HL-60 (cell line): Measurements from ENCODE around the gene ERBB4.

Source experiments
- DNase-seq, 2 experiments: peaks; one replicate each; pipeline ENCODE4 v3.0.0-alpha.2; 2010 to 2020; ENCODE audit warnings: low read depth in 1 of 2, low spot score in 1 of 2
- H3K27ac ChIP-seq: fragments of 250-450 bp; sonication (Bioruptor Pico); replicated peaks from 2 replicates; pipeline ENCODE4 v1.5.1; 2020; ENCODE audit warnings: mild to moderate bottlenecking, moderate library complexity
- H3K27me3 ChIP-seq: fragments of 250-450 bp; sonication (Bioruptor Pico); 2 replicates; pipeline ENCODE4 v1.5.1; 2021; ENCODE audit warnings: mild to moderate bottlenecking, moderate library complexity; ENCODE audit not compliant: insufficient read depth, poor library complexity, severe bottlenecking
- H3K4me3 ChIP-seq: replicated peaks from 2 replicates; pipeline ENCODE4 v1.5.1; 2011; ENCODE audit warnings: mild to moderate bottlenecking, control low read depth, low read length; ENCODE audit not compliant: insufficient read depth
- GABPA ChIP-seq: IDR thresholded peaks from 2 replicates; pipeline ENCODE4 v1.6.1; 2012; ENCODE audit warnings: low read depth
- POLR2AphosphoS5 ChIP-seq: IDR thresholded peaks from 2 replicates; pipeline ENCODE4 v1.6.1; 2012; ENCODE audit warnings: low read depth
- SPI1 ChIP-seq: IDR thresholded peaks from 2 replicates; pipeline ENCODE4 v1.6.1; 2012; ENCODE audit warnings: low read depth, mild to moderate bottlenecking, borderline replicate concordance
- TF ChIP-seq, protein P1 (sequence below): IDR thresholded peaks from 2 replicates; pipeline ENCODE4 v1.6.1; 2012; ENCODE audit warnings: low read depth; ENCODE audit not compliant: insufficient replicate concordance
- TF ChIP-seq, protein P2 (sequence below): IDR thresholded peaks from one replicate; pipeline ENCODE4 v1.5.1; 2011; ENCODE audit warnings: low read length, control low read depth, inconsistent platforms; ENCODE audit not compliant: insufficient read depth

The ERBB4 gene

DNA sequence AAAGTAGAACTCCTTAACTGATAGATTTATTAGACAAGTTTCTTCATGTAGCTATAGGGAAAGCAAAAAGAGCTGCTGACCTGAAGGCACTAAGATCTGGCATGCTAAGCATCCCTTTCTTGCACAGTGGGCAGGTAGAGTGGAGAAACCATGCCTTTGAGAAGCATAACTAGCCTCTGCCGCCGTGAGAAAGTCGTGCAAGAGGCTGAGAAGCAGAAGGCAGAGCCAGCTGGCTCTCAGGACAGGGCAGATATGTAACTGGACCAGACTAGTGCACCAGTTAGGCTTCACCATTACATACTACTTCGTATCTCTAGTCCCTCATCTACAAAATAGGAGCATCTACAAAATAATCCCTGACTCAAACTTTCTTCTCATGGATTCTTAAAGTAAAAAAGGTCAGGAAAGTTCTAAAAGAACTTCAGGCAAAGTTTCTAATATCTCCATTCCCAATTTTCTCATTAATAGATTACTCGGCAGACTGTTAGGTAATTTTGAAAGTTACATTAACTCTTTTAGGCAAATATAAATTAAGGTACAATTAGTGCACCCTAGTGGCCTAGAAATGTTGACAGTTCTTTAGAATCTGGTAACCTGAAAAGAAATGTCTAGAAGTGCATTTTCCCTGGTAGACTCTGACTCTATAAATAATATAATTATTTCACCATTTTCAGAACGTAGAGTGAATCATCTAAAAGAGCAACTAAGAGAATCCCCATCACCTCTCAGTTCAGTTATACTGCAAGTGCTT, 10.3 kb downstream of the ERBB4 start:
- DNase-seq: no peak
- H3K27ac ChIP-seq: no peak overlapping the region
- H3K27me3 ChIP-seq: no peaks in the 10 kb centered on the region
- no peak overlapping the region for H3K4me3 ChIP-seq
- TF ChIP-seq, protein P1, sequence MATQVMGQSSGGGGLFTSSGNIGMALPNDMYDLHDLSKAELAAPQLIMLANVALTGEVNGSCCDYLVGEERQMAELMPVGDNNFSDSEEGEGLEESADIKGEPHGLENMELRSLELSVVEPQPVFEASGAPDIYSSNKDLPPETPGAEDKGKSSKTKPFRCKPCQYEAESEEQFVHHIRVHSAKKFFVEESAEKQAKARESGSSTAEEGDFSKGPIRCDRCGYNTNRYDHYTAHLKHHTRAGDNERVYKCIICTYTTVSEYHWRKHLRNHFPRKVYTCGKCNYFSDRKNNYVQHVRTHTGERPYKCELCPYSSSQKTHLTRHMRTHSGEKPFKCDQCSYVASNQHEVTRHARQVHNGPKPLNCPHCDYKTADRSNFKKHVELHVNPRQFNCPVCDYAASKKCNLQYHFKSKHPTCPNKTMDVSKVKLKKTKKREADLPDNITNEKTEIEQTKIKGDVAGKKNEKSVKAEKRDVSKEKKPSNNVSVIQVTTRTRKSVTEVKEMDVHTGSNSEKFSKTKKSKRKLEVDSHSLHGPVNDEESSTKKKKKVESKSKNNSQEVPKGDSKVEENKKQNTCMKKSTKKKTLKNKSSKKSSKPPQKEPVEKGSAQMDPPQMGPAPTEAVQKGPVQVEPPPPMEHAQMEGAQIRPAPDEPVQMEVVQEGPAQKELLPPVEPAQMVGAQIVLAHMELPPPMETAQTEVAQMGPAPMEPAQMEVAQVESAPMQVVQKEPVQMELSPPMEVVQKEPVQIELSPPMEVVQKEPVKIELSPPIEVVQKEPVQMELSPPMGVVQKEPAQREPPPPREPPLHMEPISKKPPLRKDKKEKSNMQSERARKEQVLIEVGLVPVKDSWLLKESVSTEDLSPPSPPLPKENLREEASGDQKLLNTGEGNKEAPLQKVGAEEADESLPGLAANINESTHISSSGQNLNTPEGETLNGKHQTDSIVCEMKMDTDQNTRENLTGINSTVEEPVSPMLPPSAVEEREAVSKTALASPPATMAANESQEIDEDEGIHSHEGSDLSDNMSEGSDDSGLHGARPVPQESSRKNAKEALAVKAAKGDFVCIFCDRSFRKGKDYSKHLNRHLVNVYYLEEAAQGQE: no peak
- TF ChIP-seq, protein P2, sequence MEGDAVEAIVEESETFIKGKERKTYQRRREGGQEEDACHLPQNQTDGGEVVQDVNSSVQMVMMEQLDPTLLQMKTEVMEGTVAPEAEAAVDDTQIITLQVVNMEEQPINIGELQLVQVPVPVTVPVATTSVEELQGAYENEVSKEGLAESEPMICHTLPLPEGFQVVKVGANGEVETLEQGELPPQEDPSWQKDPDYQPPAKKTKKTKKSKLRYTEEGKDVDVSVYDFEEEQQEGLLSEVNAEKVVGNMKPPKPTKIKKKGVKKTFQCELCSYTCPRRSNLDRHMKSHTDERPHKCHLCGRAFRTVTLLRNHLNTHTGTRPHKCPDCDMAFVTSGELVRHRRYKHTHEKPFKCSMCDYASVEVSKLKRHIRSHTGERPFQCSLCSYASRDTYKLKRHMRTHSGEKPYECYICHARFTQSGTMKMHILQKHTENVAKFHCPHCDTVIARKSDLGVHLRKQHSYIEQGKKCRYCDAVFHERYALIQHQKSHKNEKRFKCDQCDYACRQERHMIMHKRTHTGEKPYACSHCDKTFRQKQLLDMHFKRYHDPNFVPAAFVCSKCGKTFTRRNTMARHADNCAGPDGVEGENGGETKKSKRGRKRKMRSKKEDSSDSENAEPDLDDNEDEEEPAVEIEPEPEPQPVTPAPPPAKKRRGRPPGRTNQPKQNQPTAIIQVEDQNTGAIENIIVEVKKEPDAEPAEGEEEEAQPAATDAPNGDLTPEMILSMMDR: no peak
- TF ChIP-seq GABPA: no peak
- no peak for TF ChIP-seq POLR2AphosphoS5
- no peak for TF ChIP-seq SPI1

DNA sequence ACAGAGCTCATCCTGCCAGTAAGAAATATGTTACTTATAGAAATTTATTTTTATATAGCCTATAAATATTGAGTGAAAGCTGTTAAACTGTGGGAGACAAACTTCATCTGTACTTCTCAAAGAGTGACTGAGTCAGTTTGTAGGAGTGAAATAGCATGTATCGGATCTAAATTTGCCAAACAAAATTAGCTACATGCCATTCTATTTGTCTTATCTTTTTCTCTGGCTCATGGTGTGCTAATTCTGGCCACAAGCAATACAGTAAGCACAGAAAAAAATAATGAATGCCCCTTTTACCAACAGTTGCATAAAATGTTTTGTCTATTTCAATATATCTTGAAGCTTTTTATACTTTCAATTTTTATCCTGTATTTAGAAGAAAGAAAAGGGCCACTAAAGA, 12.5 kb downstream of the ERBB4 start:
- H3K27me3 ChIP-seq: no peaks in the 10 kb centered on the region
- H3K4me3 ChIP-seq: no peak overlapping the region
- TF ChIP-seq, protein P2: no peak
- TF ChIP-seq GABPA (no peak), SPI1 (no peak), POLR2AphosphoS5 (no peak)
- TF ChIP-seq, protein P1: no peak
- H3K27ac ChIP-seq: no peak overlapping the region
- no peak for DNase-seq

DNA sequence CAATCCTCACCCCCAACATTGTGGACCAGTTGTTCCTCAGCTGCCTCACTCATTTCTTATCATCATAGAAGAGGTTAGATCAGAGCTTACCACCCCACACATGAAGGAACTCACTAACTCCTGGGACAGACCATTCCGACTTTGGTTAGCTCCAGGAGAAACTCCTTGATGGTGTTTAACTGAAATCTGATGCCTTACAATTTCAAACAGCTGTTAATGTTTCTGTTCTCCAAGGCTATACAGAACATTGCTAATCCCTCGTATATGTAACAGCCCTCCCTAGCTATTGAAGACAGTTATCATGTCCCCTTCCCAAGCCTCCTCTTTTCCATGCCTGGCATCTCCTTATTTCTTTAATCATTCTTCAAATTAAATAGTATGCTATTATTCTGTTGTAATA, 14.8 kb downstream of the ERBB4 start:
- no peak overlapping the region for H3K4me3 ChIP-seq
- no peak overlapping the region for H3K27ac ChIP-seq
- no peaks in the 10 kb centered on the region for H3K27me3 ChIP-seq
- DNase-seq: no peak
- TF ChIP-seq SPI1 (no peak), POLR2AphosphoS5 (no peak)
- TF ChIP-seq, protein P2: no peak

DNA sequence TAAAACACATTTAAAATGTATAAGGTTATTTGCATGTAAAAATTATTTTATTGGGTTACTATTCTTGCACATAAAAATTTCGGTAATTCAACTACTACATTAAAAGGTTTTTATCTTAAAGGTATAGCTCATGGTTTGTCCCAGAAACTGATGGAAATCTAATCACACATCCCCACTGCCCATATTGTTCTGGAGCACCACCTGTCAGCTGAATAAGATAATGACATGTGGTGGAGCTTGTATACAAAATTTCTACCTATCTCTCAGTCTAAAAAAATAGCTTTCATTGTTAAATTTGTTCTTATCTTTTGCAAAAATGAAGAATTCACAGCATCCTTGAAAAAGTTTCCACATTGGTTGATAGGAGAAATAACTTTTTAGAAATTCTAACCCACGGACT, 18.3 kb downstream of the ERBB4 start:
- Histone ChIP-seq H3K27me3 (no peaks in the 10 kb centered on the region), H3K27ac (no peak overlapping the region)

More for the DNA sequence above, 18.3 kb downstream of the ERBB4 start:
- no peak for DNase-seq
- H3K4me3 ChIP-seq: no peak overlapping the region
- TF ChIP-seq GABPA: no peak
